NT2/D1 (cell line): Measurements from ENCODE around the gene PTPRN2.

Experiments used
- SUZ12 ChIP-seq: IDR thresholded peaks from 2 replicates; pipeline ENCODE4 v1.6.1; 2011; ENCODE audit not compliant: insufficient read length, insufficient read depth; ENCODE audit errors: extremely low read depth
- YY1 ChIP-seq: IDR thresholded peaks from 2 replicates; pipeline ENCODE4 v1.6.1; 2011; ENCODE audit not compliant: insufficient read length, insufficient read depth
- ZNF274 ChIP-seq: IDR thresholded peaks from 2 replicates; pipeline ENCODE4 v1.6.1; 2011; ENCODE audit warnings: mild to moderate bottlenecking, low read depth, low read length

GRCh38 chr7:158102897-158103296 is 484.7 kb downstream of the PTPRN2 start:
- TF ChIP-seq YY1 (no peak), ZNF274 (no peak), SUZ12 (no peak)
